Measurements from ENCODE around the gene FREM1.
A peak's percentile ranks its signal among the peaks of the same experiment; 100 is the strongest.

Gene FREM1

GRCh38 chr9:14692470-14693250 lies 217.6 kb downstream of the FREM1 start:
- Histone ChIP-seq H3K9ac (peak overlapping the region; percentile 74 to 86 (median 81)), H3K4me3 (peak overlapping the region; percentile 70 to 86 (median 76)), H3K27me3 (peaks cover 0 to 10% (median 0%) of the 10 kb centered on the region in 11 experiments; a peak in 3 of 22 replicates), H3K9me3 (replicated peaks in 1 of 11) (no peaks in the 10 kb centered on the region), H4K20me1 (peaks cover 0 to 7% (median 0%) of the 10 kb centered on the region in 11 experiments; a peak in 3 of 22 replicates), H3K36me3 (peaks cover 8 to 27% (median 19%) of the 10 kb centered on the region in 11 experiments; a peak in 17 of 22 replicates), H3K27ac (peak overlapping the region; percentile 41 to 81 (median 75); a peak in 19 of 22 replicates), H3K4me1 (peaks cover 7 to 24% (median 19%) of the 10 kb centered on the region in 10 experiments; a peak in 19 of 20 replicates), H3K4me2 (peak overlapping the region; percentile 80 to 98 (median 90))
- no peak for TF ChIP-seq Cebpa-rat (IDR thresholded peaks at IDR 0.05)

DNA sequence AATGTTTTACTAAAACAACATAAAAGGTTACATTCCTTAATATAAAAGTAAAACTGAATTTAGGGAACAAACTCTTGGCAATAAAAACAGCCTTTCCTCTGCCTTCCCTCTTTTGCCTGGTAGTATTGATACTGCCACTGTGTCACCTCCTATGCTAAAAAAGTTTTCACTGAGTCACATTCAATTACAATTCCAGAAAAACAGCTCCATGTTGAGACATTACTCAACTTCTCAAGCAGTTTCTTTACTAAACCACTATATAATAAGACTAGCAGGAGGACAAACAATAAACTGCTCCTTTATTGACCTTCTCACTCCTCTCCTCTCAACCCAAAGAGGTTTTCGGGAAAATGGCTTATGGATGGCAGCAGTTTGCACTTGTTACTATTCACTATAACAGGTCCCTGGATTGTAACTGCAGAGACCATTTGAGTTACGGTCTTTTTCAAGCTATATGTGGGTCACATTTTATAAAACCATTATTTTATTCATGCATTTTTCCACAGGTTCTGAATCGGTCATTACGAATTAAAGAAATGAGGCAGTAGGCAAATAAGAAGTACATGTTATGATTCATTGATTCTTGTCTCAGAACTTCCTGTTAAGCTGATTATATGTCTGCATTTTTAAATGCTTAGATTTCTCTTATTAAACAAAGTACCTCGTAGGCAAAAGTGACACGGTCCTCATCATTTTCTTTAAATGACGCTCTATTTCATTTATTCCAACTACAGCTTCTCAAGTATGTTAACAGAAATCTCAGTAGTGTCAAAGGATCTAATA lies 219.1 kb downstream of the FREM1 start:
- Histone ChIP-seq H3K36me3 (peaks cover 23 to 41% (median 34%) of the 10 kb centered on the region in 11 experiments; a peak in 21 of 22 replicates), H3K4me1 (peaks cover 7 to 24% (median 19%) of the 10 kb centered on the region in 10 experiments; a peak in 19 of 20 replicates), H3K4me2 (peak overlapping the region in 8 of 11 experiments; percentile 5 to 98 (median 81); a peak in 11 of 22 replicates), H3K27ac (no peak overlapping the region), H3K9me3 (replicated peaks in 1 of 11) (peaks cover 0 to 5% (median 0%) of the 10 kb centered on the region in 11 experiments; a peak in 5 of 22 replicates), H3K4me3 (no peak overlapping the region), H4K20me1 (peaks cover 0 to 7% (median 0%) of the 10 kb centered on the region in 11 experiments; a peak in 3 of 22 replicates), H3K27me3 (peaks cover 0 to 9% (median 0%) of the 10 kb centered on the region in 11 experiments; a peak in 3 of 22 replicates), H3K9ac (no peak overlapping the region)
- no peak for TF ChIP-seq Cebpa-rat (IDR thresholded peaks at IDR 0.05)

GRCh38 chr9:14687042-14687719 lies 223.0 kb downstream of the FREM1 start:
- Histone ChIP-seq H3K27ac (no peak overlapping the region), H3K4me1 (peaks cover 6 to 17% (median 13%) of the 10 kb centered on the region in 10 experiments; a peak in 18 of 20 replicates), H3K9me3 (replicated peaks in 1 of 11) (peaks cover 0 to 12% (median 6%) of the 10 kb centered on the region in 11 experiments; a peak in 10 of 22 replicates), H3K36me3 (peaks cover 24 to 49% (median 44%) of the 10 kb centered on the region in 11 experiments; a peak in 21 of 22 replicates), H3K27me3 (no peaks in the 10 kb centered on the region), H3K9ac (no peak overlapping the region), H3K4me3 (no peak overlapping the region), H3K4me2 (no peak overlapping the region), H4K20me1 (peaks cover 0 to 7% (median 0%) of the 10 kb centered on the region in 11 experiments; a peak in 3 of 22 replicates)
- no peak for TF ChIP-seq Cebpa-rat (IDR thresholded peaks at IDR 0.05)

- no peaks in the 10 kb centered on the region for H3K27me3 ChIP-seq
- H3K4me3 ChIP-seq: no peak overlapping the region
- no peak overlapping the region for H3K27ac ChIP-seq
- TF ChIP-seq Cebpa-rat (IDR thresholded peaks at IDR 0.05): no peak
- H3K9me3 ChIP-seq (replicated peaks in 1 of 11): peaks cover 0 to 17% (median 9%) of the 10 kb centered on the region in 11 experiments; a peak in 11 of 22 replicates
- H3K36me3 ChIP-seq: peaks cover 31 to 55% (median 50%) of the 10 kb centered on the region in 11 experiments
- H4K20me1 ChIP-seq: peaks cover 0 to 10% (median 0%) of the 10 kb centered on the region in 11 experiments; a peak in 4 of 22 replicates
- no peak overlapping the region for H3K4me2 ChIP-seq
- peaks cover under 1 to 6% (median 3%) of the 10 kb centered on the region in 10 experiments; a peak in 13 of 20 replicates for H3K4me1 ChIP-seq
- no peak overlapping the region for H3K9ac ChIP-seq
These were observed 224.1 kb downstream of the FREM1 start for GRCh38 chr9:14686168-14686567.

All from BLaER1 treated with 17β-estradiol and CSF1 and Interleukin-3, amounts not matched to agents 10 nM and 100 nM (cell line).